ENCODE results near the gene STARD10.

STARD10 gene

DNA sequence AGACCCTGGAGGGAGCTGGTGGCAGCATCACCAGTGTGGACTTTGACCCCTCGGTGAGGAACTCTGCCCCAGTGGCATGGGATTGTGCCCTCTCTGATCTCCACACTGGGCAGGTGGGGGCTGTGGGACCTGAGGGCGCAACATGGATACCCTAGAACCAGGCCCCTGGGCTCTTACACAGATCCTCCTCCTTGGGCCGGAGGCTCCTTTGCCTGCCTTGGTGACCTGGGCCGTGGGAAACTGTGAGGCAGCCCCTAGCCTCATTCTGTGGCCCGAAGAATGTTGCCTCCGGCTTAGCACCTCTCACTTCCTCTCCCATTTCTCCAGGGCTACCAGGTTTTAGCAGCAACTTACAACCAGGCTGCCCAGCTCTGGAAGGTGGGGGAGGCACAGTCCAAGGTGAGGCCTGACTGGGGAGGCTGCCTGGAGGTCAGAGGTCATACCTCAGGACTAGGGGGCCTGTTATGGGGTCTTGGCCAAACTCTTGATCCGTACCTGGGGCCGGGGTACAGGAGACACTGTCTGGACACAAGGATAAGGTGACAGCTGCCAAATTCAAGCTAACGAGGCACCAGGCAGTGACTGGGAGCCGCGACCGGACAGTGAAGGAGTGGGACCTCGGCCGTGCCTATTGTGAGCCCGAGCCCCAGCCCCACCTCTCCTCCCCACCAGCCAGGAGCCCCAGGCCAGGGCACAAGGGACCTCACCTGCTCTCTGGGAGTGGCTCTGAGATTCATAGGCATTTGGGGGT is 32.5 kb upstream of the STARD10 start:
- no peak for DNase-seq

DNA sequence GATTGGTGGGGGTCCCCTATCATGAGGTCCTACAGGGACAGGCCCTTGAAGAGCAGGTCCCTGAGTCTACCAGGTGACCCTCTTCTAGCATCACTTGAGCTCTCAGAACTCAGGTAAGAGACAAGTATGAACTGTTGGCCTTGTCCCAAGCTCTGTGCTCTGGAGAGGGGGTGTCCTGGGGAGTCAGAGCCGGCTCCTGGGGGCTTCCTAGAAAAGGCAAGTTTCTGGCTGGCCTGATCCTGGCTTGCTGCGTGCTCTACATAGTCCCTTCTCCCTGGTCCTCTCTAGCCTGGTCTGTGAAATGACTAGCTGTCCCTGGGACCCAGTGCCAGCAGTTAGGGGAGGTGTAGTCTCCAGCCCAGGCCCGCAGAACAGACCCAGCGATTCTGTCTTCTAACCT is 31.8 kb upstream of the STARD10 start:
- no peak for DNase-seq

DNA sequence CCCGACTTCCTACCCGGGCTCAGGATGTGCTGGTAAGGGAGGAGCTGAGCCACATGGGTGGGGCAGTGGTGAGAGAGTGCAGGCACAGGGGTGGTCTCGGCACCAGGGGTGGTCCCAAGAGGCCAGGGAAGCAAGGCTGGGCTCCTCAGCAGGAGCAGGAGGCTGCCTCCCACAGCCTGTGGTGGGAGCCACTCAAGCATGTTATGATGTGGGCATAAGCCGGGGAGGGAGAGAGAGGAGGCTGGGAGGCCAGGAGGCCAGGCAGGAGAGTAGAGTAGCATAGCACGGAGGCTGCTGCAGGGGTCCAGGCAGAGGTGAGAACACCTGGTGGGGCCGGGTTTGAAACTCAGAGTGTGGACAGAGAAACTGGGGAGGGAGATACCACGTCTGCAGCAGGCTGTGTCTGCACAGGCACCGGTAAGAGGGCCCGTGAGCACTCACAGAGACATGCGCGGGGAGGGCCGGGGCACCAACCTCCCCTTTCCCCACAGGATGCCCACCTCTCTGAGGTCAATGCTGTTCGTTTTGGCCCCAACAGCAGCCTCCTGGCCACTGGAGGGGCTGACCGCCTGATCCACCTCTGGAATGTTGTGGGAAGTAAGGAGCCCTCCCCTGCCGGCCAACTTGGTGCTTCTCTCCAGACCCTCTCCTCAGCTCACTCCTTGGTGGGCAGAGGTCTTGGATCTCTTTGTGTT is 31.1 kb upstream of the STARD10 start:
- no peak for DNase-seq

DNA sequence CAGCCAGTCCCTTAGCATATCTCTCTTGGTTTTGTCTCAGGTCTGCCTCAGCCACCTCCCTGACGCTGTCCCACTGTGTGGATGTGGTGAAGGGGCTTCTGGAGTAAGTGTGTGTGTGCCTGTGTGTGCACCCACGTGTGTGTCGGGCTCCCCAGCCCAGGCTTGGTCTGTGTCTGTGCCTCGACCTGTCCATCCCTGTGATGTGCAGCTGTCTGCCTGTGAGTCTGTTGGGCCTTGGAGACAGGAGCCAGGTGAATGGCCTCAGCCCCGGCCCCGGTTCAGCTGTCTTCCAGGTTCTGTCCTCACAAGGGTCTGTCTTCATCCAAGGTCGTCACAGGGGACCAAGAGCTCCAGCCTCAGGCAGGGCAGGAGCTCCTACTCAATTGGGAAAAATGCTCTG is 30.2 kb upstream of the STARD10 start:
- no peak for DNase-seq

DNA sequence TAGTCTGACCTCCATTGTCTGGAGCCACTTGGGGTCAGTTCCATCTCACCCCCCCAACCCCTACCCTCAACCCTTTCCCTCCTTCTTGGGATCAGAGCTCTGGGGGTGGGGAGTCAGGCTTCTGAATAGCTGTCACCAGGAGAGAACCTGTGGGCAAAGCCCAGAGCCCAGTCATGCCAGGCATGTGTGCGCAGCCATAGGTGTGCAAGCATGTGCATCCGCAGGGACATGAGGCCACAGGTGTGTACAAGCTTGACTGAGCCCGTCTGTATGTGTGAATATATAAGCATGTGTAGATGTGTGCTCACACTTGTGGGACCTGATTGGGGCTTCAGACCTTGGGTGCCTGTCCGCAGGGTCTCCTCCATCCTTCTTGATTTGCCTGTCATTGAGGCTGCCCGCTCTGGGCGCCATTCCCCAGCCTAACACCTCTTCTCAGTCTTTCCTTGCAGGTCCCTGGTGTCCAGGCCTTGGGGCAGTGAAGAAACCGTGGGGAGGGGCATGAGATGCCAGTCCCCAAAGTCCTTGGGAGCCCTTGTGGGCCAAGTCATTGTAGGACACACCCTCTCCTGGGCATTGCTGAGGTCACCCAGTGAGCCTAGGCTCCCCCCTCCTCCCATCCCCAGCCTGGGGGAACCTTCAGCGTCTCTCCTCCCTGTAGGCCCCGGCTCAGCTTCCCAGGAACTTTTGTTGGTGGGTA is 29.4 kb upstream of the STARD10 start:
- no peak for DNase-seq

DNA sequence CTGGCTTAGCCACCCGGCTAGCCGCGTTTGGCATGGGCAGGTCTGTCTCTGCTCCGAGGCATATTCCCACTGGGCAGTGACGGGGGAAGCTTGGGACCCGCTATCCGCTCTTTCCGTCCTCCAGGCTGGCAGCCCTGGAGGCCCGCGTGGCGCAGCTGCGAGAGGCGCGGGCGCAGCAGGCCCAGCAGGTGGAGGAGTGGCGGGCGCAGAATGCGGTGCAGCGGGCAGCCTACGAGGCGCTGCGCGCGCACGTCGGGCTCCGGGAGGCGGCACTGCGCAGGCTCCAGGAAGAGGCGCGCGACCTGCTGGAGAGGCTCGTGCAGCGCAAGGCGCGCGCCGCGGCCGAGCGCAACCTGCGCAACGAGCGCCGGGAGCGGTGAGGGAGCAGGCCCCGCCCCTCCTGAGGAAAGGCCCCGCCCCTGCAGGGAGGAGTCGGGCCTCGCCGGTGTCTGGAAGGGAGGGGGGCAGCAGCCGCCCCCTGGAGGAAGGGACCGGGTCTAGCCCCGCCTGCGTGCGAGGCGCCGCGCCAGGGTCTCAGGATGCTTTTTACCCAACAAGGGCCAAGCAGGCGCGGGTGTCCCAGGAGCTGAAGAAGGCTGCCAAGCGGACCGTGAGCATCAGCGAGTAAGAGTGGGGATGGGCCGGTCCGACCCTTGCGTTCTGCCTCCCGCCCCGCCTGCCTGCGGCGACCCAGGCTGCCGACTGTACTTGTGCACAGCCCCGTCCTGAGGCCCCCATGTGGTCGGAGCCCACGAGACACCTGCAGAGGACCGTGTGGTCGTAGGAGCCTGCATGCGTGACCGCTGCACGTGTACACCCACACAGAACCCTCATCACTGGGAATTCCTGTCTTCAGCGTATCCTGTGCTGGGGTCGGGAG is 28.3 kb upstream of the STARD10 start:
- DNase-seq: peak; percentile 54

DNA sequence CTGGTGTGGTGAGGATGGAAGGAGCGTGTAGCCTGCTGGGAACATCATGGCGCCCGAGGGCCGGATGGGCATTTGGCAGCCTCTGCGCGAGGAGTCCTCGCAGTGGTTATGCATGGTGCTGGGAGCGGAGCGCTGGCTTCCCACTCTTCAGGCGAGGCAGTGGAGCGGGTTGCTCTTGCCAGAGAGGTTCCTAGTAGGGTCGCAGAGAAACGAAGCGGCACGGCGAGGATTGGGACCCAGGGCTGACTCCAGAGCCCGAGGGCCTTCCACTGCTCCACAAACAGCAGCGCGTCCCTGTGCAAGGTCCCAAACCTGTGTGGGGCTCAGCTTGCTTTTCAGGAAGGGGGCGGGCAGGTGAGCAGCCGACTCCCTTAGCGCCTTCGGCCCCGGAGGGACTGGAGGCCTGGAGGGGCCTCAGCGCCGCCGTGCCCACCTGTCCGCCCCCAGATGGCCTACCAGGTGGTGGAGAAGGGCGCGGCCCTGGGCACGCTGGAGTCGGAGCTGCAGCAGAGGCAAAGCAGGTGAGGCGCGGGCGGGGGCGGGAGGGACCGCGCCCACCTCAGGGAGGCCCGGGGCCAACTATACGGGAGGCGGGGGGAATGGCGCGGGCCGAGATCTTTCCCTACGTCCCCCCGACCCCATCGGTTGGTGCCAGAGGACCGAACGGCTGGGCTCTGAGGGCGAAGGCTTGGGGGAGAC is 27.5 kb upstream of the STARD10 start:
- DNase-seq: no peak

DNA sequence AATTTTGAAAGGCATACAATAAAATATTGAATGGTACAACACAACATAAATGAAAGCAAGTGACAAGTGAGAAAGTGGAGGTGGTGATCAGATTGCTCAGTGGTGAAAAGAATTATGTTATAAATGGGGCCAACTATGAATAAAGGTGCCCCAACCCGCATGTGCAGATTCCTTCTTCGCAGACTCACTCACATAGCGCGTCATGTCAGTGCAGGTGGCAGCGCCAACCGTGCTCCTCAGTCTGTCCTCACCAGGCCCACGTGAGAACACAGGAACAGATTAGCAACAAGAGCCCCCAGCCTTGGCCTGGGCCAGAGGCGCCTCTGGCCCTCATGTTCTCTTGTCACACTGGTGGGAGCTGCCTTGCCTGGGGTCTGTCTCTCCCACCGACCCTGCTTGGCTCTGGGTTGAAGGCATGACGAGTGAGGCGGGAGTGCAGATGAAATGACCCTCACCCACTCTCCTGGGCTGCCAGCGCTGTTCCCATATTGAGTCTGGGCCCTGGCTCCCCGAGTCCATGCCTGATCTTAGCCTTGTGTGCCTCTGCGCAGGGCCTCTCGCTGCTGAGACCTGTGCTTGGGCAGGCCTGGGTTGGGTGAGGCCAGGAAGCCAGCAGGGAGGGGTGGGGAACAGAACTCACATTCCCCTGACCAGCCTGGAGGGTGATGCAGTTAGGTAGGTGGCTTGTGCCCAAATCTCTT is 26.7 kb upstream of the STARD10 start:
- no peak for DNase-seq

DNA sequence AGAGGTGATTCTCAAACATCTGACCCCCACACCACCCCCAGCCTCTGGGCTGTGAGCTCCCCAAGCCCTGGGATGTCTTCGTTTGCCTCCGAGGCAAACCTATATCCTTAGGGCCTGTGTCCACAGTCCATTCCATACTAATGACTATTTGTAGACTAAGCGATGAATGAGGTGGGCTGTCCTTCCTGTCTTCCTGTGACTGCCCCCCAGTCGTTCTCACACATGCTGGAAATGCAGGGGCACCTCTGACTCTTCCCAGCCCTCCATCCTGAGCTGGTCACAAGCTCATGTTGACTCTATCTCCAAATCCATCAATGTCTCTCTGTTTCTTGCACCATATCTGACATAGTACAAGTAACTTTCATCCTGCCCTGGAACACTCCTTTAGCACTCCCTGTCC is 25.1 kb upstream of the STARD10 start:
- DNase-seq: no peak

DNA sequence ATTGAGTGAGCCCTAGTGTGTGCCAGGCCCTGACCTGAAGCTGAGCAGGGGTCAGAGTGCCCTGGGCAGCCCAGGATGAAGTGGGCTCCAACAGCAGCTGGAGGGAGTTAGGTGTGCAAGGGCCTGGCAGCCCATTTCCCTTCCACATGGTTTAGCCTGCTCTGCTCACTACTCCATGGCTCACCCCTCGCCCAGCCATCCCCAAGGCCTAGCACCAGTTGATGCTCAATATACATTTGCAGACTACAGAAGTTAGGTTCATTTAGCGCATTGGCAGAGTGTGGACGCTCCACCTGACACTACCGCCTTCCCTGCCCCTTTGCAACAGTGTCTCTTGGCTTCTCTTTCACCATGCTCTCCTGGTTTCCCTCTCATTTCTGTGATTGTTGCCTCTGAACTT is 24.1 kb upstream of the STARD10 start:
- DNase-seq: no peak

DNA sequence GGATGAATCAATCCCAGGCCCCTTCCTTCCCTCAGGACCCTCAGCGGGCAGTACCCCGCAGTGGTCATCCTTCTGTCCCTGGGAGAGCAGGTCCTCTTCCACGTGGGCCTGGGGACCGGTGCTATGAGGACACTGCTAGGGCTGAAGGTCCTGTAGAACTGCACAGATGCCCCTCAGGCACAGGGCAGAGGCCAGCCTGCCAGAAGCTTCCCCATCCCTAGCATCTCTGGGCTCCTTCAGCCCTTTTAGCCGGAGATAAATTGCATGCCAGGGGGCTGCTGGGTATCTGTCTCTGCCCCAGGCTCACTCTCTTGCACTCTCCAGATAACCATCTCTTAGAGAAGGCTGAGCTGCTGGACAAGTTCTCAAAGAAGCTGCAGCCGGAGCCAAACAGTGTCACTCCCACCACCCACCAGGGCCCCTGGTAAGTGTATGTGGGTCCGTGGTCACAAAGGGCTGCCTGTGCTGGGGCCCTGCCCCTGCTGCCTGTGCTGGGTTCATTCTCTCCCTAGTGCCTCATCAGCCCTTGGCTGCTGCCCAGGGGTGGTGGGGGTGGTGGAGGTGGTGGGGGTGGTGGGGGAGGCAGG is 22.6 kb upstream of the STARD10 start:
- DNase-seq: no peak

DNA sequence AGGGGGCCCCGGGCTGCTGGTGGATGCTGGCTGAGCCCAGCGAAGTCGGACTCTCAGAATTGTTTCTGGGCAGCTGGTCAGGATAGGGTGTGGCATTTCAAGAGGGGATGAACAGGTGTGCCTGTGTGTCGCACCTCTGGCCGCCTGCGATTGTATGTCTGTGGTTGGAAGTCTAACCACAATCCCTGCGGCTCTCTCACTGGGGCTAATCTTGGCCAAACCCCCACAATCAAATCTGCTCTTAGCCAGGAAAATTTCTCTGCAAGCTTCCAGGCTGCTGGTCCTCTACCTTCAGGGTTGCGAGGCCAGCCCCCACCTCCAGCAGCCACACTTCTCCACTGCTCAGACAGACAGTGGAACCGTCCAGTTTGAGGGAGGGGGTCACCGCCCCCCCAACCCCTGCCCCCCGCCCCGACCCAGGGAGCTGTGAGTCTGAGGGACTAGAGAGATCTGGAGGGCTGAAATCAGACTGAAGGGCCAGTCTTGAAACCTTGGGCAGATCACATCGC is 21.3 kb upstream of the STARD10 start:
- DNase-seq: no peak

DNA sequence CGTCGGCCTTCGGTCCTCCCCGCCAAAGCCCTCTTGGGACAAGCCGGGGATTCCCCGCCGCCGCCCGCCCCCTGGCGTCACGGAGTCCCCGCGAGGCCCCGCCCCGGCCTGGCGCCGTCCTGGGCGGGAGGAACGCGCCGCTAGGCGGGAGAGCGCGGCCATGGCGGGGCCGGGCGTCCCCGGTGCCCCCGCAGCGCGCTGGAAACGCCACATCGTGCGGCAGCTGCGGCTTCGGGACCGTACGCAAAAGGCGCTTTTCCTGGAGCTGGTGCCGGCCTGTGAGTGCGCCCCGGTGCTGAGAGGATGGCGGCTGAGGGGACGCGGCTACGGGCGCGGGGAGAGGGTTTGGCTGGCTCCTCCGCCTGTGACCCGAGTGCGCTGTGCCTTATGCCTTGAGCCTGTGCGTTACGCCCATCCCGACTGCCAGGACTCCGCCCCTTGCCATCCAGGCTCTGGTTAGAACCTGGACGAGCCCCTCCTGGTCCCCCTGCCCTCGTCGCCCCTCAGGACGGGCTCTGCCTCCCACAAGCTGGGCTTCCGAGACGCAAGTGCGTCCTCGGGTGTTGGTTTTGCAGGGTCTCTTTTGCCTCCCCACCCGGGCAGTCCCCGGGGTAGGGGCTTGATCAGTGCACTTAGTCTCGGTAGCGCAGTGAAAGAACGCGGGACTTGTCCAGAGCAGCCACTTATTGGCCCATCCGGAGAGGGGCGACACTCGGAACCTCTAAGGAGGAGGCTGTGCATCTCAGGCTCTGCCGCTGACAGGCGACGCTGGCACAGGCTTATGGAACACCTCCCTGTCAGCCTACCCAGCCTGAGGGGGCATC is 20.7 kb upstream of the STARD10 start, which contains the start of gene ATG16L2:
Gene ATG16L2, plus strand, starts transcription at position 126 of the 824 bp plus-strand sequence. Its CDS starts 35 bp downstream, at position 161.
- peak; percentile 86 for DNase-seq

DNA sequence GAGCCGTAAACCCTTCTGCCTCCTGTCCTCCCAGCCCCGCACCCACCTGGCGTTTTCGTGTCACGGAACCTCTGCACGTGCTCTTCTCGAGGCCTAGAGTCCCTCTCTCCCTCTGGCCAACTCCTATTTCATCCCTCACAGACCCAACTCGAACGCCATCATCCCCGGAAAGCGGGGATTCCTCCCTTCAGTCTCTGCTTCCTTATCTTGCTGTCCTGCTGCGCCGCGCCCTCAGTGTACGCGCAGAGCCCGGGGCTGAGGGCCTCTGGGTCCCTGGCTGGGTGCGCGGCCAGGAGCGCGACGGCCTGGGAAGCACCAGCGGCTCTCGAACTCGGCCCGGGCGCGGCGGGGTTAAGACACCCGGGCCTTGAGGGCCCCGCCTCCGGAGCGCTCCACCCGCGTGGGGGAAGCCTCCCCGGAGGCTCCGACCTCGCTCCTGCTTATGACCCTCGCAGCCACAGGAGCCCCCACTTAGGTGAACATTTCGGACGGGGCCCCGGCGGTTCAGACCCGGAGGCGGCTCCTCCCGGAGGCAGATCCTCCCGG is 20.0 kb upstream of the STARD10 start:
- peak; percentile 86 for DNase-seq

DNA sequence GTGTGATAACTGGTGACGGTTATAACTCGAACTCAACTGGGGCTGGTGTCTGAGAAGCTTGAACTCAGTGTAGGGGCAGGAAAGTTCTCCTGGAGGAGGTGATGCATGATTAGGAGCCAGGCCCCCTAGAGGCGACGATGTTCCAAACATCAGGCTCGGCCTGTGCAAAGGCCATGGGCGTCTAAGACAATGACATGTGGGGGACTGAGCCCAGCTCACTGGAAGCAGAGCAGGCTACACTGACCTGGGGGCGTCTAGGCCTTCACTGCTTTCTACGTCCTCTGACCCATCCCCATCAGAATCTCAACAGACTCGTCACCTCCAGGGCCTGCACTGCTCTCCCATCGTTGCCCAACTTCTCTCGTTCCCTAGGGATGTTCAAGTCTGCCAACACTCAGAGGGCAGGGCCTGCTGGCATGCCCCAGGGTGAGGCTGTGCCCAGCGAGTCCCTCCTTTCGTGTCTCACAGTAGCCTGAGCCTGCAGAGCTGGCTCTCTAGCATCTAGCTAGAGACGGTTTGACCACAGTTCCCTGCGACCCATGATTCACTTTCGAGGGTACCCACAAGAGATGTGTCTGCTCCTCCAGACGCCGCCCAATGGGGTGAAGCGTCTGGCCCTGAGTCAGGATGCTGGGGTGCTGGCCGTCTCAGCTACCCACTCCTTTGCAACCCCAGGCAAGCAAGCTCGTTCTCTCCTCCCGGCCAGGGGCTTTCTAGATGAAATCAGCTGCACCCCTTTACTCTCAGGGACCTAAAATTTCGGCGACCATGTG is 19.3 kb upstream of the STARD10 start:
- peak; percentile 75 for DNase-seq

DNA sequence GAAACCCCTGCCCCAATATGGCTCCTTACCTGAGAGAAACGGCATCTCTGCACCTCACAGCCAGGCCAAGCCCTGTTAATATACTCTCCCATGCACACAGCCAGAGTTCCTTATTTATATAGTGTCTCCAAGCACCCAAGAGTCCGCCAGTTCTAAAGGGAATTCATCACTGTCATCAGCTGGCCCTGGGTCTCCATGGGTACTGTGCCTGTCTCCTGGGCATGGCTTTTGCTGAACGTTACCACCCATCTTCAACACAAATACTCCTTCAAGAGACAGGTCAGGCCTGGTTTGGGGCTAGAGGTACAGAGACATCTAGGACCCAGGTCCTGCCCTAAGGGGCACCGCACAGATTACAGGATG is 18.7 kb upstream of the STARD10 start:
- DNase-seq: peak; percentile 30

DNA sequence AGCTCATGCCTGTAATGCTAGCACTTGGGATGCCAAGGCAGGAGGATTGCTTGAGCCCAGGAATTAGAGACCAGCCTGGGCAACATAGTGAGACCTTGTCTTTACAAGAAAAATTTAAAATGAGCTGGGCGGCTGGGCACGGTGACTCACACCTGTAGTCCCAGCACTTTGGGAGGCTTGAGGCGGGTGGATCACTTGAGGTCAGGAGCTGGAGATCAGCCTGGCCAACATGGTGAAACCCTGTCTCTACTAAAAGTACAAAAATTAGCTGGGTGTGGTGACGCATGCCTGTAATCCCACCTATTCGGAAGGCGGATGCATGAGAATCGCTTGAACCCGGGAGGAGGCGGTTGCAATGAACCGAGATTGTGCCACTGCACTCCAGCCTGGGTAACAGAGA is 17.8 kb upstream of the STARD10 start:
- DNase-seq: peak; percentile 19

DNA sequence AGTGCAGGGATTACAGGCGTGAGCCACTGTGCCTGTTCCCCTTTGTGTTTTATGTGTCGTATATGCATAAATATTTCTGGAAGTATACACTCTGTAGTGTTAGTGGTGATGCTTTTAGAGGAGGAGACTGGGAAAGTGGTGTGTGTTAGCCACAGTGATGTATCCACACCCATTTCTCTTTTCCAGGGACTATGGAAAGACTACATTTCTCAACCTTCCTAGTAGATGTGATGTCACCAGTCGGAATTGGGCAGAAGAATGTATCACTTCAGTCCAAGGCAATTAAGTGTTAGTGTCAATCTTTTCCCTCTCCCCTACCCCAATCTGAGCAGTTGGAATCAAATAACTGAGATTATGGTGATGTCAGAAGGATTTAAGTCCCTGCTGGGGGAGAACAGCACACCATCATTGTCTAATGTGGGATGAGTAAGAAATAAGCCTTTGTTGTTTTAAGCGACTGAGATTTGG is 14.5 kb upstream of the STARD10 start:
- peak; percentile 81 for DNase-seq

DNA sequence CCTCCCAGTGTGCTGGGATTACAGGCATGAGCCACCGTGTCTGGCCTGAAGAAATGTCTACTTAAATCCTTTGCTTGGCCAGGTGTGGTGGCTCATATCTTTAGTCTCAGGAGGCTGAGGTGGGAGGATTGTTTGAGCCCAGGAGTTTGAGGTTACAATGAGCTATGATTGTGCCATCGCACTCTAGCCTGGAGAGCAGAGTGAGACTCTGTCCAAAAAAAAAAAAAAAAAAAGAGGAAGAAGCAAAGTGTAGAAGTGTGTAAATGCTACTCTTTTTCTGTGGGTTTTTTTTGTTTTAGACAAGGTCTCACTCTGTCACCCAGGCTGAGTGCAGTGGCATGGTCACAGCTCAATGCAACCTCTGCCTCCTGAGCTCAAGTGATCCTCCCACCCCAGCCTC is 13.9 kb upstream of the STARD10 start:
- DNase-seq: peak; percentile 85
